Thyroid gland (tissue), 4 donors: ENCODE data around the gene UST. TPM values are rescaled to one million over a fixed set of nuclear protein-coding genes. Genes with fewer than 3 reads are reported as not detected.

Experiments
- DNase-seq, 2 donors: peaks; one replicate each; pipeline ENCODE4 v3.0.0-alpha.2; 2019
- H3K27ac ChIP-seq, 3 donors: fragments of 200-600 bp; sonication (generic); 1 replicate in 2 of 3; 2 replicates in 1 of 3; pipeline ENCODE4 v1.5.1; 2016 to 2019; ENCODE audit warnings: mild to moderate bottlenecking in 1 of 3, moderate library complexity in 1 of 3
- H3K27me3 ChIP-seq: fragments of 200-600 bp; sonication (generic); one replicate; pipeline ENCODE4 v1.5.1; 2019
- H3K36me3 ChIP-seq, 2 donors: fragments of 200-600 bp; sonication (generic); one replicate each; pipeline ENCODE4 v1.5.1; 2016 to 2019
- H3K4me1 ChIP-seq, 2 donors: fragments of 200-600 bp; sonication (generic); one replicate each; pipeline ENCODE4 v1.5.1; 2017 to 2019
- H3K4me3 ChIP-seq, 3 donors: fragments of 200-600 bp; sonication (generic); replicated peaks in 1 of 3; 1 replicate in 2 of 3; 2 replicates in 1 of 3; pipeline ENCODE4 v1.5.1; 2016; ENCODE audit warnings: mild to moderate bottlenecking in 1 of 3
- H3K9me3 ChIP-seq: fragments of 200-600 bp; sonication (generic); one replicate; pipeline ENCODE4 v1.5.1; 2017
- POLR2A ChIP-seq, 2 donors: fragments of 450-650 bp; IDR thresholded peaks; one replicate each; pipeline ENCODE4 v1.6.1; 2017; ENCODE audit warnings: antibody characterized with exemption in 2 of 2, mild to moderate bottlenecking in 2 of 2, moderate library complexity in 1 of 2
- WGBS, 2 donors: methylation state at CpG; one replicate each; pipeline ENCODE4 v1.1.5; 2017; 5-methylcytosine and 5-hydroxymethylcytosine counted together
- intact Hi-C: fragments of 100-400 bp; cut with DNase I; formaldehyde crosslinking; loops from one replicate; pipeline ENCODE4 v1.15.1; 2023
- total RNA-seq, 4 donors: library from RNA; depleted of rRNA; stranded (reverse); fragments of >200 nt; gene quantifications; one replicate each; pipeline ENCODE4 v1.2.3, GENCODE V29; 2016
- TF ChIP-seq, protein P1 (sequence below), 6 experiments: fragments of 200-600 bp in 3 of 6; fragments of 450-650 bp in 3 of 6; sonication (generic) in 3 of 6; IDR thresholded peaks; one replicate each; pipeline ENCODE4 v1.5.1; 2016 to 2019; ENCODE audit warnings: antibody characterized with exemption in 6 of 6, mild to moderate bottlenecking in 2 of 6, inconsistent platforms in 1 of 6, moderate library complexity in 1 of 6

The UST gene
- total RNA-seq, 4 donors from 2014 or later = 73.4 to 91.2 (median 81.4) TPM

- H3K27me3 ChIP-seq = no peaks in the 10 kb centered on the region
- H3K4me1 ChIP-seq = no peaks in the 10 kb centered on the region
- H3K36me3 ChIP-seq = no peaks in the 10 kb centered on the region
- no peak for TF ChIP-seq POLR2A (IDR thresholded peaks at IDR 0.05)
- TF ChIP-seq, protein P1, sequence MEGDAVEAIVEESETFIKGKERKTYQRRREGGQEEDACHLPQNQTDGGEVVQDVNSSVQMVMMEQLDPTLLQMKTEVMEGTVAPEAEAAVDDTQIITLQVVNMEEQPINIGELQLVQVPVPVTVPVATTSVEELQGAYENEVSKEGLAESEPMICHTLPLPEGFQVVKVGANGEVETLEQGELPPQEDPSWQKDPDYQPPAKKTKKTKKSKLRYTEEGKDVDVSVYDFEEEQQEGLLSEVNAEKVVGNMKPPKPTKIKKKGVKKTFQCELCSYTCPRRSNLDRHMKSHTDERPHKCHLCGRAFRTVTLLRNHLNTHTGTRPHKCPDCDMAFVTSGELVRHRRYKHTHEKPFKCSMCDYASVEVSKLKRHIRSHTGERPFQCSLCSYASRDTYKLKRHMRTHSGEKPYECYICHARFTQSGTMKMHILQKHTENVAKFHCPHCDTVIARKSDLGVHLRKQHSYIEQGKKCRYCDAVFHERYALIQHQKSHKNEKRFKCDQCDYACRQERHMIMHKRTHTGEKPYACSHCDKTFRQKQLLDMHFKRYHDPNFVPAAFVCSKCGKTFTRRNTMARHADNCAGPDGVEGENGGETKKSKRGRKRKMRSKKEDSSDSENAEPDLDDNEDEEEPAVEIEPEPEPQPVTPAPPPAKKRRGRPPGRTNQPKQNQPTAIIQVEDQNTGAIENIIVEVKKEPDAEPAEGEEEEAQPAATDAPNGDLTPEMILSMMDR (IDR thresholded peaks at IDR 0.05) = no peak
- WGBS, 2 donors = 82 to 87% methylated on average over 5 of the region's 5 CpGs
- intact Hi-C loops = no loop called here
- no peaks in the 10 kb centered on the region for H3K9me3 ChIP-seq
- H3K4me3 ChIP-seq = no peak overlapping the region
- H3K27ac ChIP-seq = no peak overlapping the region
- DNase-seq = no peak
Measured at GRCh38 chr6:149107520-149107919, 360.7 kb downstream of the UST start.

- H3K27ac ChIP-seq = no peak overlapping the region
- no peaks in the 10 kb centered on the region for H3K4me1 ChIP-seq
- intact Hi-C loops = no loop called here
- 73 to 88% methylated on average over 5 of the region's 5 CpGs for WGBS, 2 donors
- no peak for DNase-seq
- no peak overlapping the region for H3K4me3 ChIP-seq
- no peaks in the 10 kb centered on the region for H3K27me3 ChIP-seq
- H3K36me3 ChIP-seq = no peaks in the 10 kb centered on the region
- TF ChIP-seq, protein P1 (IDR thresholded peaks at IDR 0.05) = no peak
- no peak for TF ChIP-seq POLR2A (IDR thresholded peaks at IDR 0.05)
- no peaks in the 10 kb centered on the region for H3K9me3 ChIP-seq
Measured at GRCh38 chr6:149108038-149108748, 361.4 kb downstream of the UST start.

DNA sequence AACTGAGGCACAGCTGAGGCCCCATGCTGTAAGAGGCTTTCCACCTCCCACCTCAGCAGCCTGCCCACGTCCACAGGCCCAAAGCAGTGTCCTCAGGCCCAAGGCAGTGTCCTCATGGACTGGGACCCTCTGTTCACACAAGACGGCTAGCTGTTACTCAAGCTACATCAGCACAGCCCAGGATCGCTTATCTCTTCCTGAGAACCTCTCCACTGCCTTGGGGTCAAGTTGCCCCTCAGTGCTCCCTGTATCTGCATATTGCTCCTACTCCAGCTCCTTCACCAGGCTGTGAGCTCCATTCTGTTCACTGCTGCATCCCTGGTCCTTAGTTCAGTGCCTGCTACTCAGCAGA is 361.9 kb downstream of the UST start:
- Histone ChIP-seq H3K27ac (no peak overlapping the region), H3K9me3 (no peaks in the 10 kb centered on the region), H3K4me3 (no peak overlapping the region), H3K4me1 (peaks cover 1 to 2% of the 10 kb centered on the region in 2 donors), H3K27me3 (no peaks in the 10 kb centered on the region), H3K36me3 (no peaks in the 10 kb centered on the region)
- 93 to 97% methylated on average over 3 of the region's 3 CpGs for WGBS, 2 donors
- TF ChIP-seq, protein P1 (IDR thresholded peaks at IDR 0.05) = no peak
- no peak for TF ChIP-seq POLR2A (IDR thresholded peaks at IDR 0.05)
- intact Hi-C loops = no loop called here
- DNase-seq = no peak

GRCh38 chr6:149109397-149110070 is 362.7 kb downstream of the UST start:
- intact Hi-C loops = no loop called here
- H3K4me1 ChIP-seq = peaks cover 7 to 10% of the 10 kb centered on the region in 2 donors
- no peak overlapping the region for H3K4me3 ChIP-seq
- H3K27me3 ChIP-seq = no peaks in the 10 kb centered on the region
- no peak for DNase-seq
- 94 to 96% methylated on average over 5 of the region's 5 CpGs for WGBS, 2 donors
- no peak for TF ChIP-seq POLR2A (IDR thresholded peaks at IDR 0.05)
- TF ChIP-seq, protein P1 (IDR thresholded peaks at IDR 0.05) = no peak
- H3K36me3 ChIP-seq = no peaks in the 10 kb centered on the region
- no peaks in the 10 kb centered on the region for H3K9me3 ChIP-seq
- no peak overlapping the region for H3K27ac ChIP-seq

GRCh38 chr6:149111556-149112115 is 364.8 kb downstream of the UST start:
- 90% methylated on average over 2 of the region's 2 CpGs for WGBS, 2 donors
- Histone ChIP-seq H3K36me3 (no peaks in the 10 kb centered on the region), H3K4me3 (no peak overlapping the region), H3K4me1 (peaks cover 9 to 11% of the 10 kb centered on the region in 2 donors), H3K27ac (no peak overlapping the region), H3K27me3 (no peaks in the 10 kb centered on the region), H3K9me3 (no peaks in the 10 kb centered on the region)
- DNase-seq = no peak
- TF ChIP-seq POLR2A (IDR thresholded peaks at IDR 0.05) = no peak
- TF ChIP-seq, protein P1 (IDR thresholded peaks at IDR 0.05) = no peak
- intact Hi-C loops = no loop called here
